PC-9 (cell line): ENCODE results near the gene PDGFD.

Experiments used
- CTCF ChIP-seq: fragments of 200-600 bp; sonication (generic); conservative IDR thresholded peaks from 2 replicates; pipeline ENCODE4 v1.6.1; 2017; ENCODE audit warnings: mixed run types, antibody characterized with exemption, mild to moderate bottlenecking, moderate library complexity
- EZH2 ChIP-seq: fragments of 200-600 bp; sonication (generic); IDR thresholded peaks from 2 replicates; pipeline ENCODE4 v1.8.0; 2017; ENCODE audit warnings: antibody characterized with exemption, low read depth

DNA sequence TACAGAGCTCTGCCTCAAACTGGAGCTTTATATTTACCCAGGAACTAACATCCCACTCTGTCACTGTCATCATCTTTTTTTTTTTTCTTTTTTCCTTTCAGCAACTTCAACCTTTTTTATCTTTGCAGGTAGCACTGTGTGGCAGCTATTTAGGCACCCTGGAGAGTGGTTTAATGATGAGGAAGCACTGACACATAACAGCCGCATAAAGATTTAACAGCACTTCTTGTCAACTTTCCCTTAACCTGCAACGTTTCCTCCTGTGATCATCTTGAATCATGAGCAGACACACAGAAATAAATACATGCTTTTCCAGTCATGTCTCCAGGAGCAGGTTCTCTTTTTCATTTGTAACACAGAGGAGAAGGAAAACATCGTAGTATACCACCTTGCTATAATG is 34.8 kb downstream of the PDGFD start:
- no peak for TF ChIP-seq CTCF
- TF ChIP-seq EZH2 = no peak
